ENCODE measurements around the gene MS4A6A. TPM values are rescaled to one million over a fixed set of nuclear protein-coding genes. Genes with fewer than 3 reads are reported as not detected.

MS4A6A gene
- total and polyA plus RNA-seq, 2 donors (not counting 3 experiments of a cell fraction or from before 2014, with no cell fraction given), result 2.7 to 5.0 TPM

DNA sequence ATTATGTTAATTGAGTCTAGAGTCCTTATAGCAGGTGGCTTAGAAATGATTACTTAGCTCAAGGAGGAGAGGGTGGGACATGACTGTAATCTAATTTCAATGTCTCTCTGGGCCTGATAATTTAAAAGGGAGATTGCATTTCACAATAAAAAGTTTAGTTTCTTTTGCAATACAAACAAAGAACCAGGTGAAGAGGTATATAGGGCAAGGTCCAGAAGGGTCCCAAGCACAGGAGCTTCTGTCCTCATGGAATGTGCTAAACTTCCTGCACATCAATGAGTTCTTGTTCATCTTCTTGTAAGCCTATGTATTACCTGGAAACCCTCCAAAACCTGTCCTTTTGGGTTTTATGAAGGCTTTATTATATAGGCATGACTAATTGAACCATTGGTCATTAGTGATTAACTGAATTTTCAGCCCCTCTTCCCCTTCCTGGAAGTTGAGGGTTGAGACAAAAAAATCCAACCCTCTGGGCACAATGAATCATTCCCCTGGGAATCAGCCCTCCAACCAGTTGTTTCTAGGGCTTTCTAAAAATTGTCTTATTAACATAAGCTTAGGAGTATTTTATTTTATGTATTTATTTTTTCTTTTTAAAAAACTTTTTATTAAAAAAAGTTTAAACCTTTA lies 56.8 kb downstream of the MS4A6A start:
- Histone ChIP-seq H4K20me1 (replicated peaks; ENCODE audit: control insufficient read depth, extremely low read depth, insufficient read depth, low read length) (no peaks in the 10 kb centered on the region), H3K36me3 (ENCODE audit: control insufficient read depth in 2 of 2, extremely low read depth in 1 of 2, insufficient read depth in 2 of 2, low read length in 2 of 2) (no peaks in the 10 kb centered on the region), H3K27ac (ENCODE audit: insufficient read depth, low read depth, low read length) (no peak overlapping the region), H3K4me1 (ENCODE audit: control insufficient read depth, extremely low read depth, insufficient read depth, low read length) (peaks cover 24% of the 10 kb centered on the region), H3K9me3 (replicated peaks; ENCODE audit: control insufficient read depth, insufficient read depth, low read length) (no peaks in the 10 kb centered on the region), H3K4me3 (replicated peaks in 1 of 3; ENCODE audit: insufficient read depth in 1 of 3, low read depth in 1 of 3, low read length in 3 of 3) (no peak overlapping the region), H3K79me2 (ENCODE audit: control insufficient read depth, insufficient read depth, low read length) (no peaks in the 10 kb centered on the region), H3K9me1 (replicated peaks; ENCODE audit: control insufficient read depth, extremely low read depth, insufficient read depth, low read length) (no peaks in the 10 kb centered on the region), H3K9ac (replicated peaks; ENCODE audit: extremely low read depth, insufficient read depth, low read length) (no peak overlapping the region), H2AFZ (ENCODE audit: low read depth, low read length) (no peak overlapping the region), H3K4me2 (ENCODE audit: insufficient read depth, low read length) (no peak overlapping the region), H3K27me3 (ENCODE audit: control insufficient read depth in 2 of 2, insufficient read depth in 2 of 2, low read length in 2 of 2) (no peaks in the 10 kb centered on the region)
- ChIA-PET CTCF (interaction anchor here (1.3 kb wide), 1 partner anchor 43 kb away, joined by 4 read pairs; no protein-coding TSS in a partner anchor), POLR2A (no interaction called here)
- no peak for TF ChIP-seq EZH2 (IDR thresholded peaks at IDR 0.05; ENCODE audit: borderline replicate concordance, low read depth, low read length, severe bottlenecking)
- TF ChIP-seq, protein P1, sequence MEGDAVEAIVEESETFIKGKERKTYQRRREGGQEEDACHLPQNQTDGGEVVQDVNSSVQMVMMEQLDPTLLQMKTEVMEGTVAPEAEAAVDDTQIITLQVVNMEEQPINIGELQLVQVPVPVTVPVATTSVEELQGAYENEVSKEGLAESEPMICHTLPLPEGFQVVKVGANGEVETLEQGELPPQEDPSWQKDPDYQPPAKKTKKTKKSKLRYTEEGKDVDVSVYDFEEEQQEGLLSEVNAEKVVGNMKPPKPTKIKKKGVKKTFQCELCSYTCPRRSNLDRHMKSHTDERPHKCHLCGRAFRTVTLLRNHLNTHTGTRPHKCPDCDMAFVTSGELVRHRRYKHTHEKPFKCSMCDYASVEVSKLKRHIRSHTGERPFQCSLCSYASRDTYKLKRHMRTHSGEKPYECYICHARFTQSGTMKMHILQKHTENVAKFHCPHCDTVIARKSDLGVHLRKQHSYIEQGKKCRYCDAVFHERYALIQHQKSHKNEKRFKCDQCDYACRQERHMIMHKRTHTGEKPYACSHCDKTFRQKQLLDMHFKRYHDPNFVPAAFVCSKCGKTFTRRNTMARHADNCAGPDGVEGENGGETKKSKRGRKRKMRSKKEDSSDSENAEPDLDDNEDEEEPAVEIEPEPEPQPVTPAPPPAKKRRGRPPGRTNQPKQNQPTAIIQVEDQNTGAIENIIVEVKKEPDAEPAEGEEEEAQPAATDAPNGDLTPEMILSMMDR (IDR thresholded peaks at IDR 0.05; ENCODE audit: extremely low read depth in 1 of 2, insufficient read depth in 1 of 2, low read depth in 1 of 2, low read length in 2 of 2), result no peak
- no peak for TF ChIP-seq JUN (IDR thresholded peaks at IDR 0.05; ENCODE audit: borderline replicate concordance, insufficient read depth, insufficient read length, low read depth)
- TF ChIP-seq, protein P2, sequence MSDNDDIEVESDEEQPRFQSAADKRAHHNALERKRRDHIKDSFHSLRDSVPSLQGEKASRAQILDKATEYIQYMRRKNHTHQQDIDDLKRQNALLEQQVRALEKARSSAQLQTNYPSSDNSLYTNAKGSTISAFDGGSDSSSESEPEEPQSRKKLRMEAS (IDR thresholded peaks at IDR 0.05; ENCODE audit: insufficient read depth, insufficient read length), result no peak
- no peak for TF ChIP-seq GATA2 (IDR thresholded peaks at IDR 0.05; ENCODE audit: insufficient read depth, insufficient read length, low read depth, low read length)
- FAIRE-seq (no peak), DNase-seq (ENCODE audit: low read depth, low spot score) (peak; percentile 36)
- intact Hi-C loops (cut with micrococcal nuclease), result loop anchor here (2.0 kb wide), 1 partner anchor 25 kb away; no protein-coding TSS in a partner anchor
- dilution Hi-C loops (cut with MboI; ENCODE audit: extremely low pct_ligation_motif_present, low sequenced_read_pairs), result no loop called here
- no TSS peak for BruUV-seq (replicated peaks)

Data from endothelial cell of umbilical vein (primary cell).